Activated CD8-positive, alpha-beta T cell treated with anti-CD3 and anti-CD28 coated beads, Interleukin-2, amount 10 ng/mL, durations not matched to agents 7 days and 5 days (primary cell): ENCODE data around the gene POTEJ. TPM values are rescaled to one million over a fixed set of nuclear protein-coding genes. Genes with fewer than 3 reads are reported as not detected.
"Not testable (repeated sequence)": the region's sequence is repeated elsewhere in the genome, so short reads cannot be mapped to it uniquely, and the experiment has no call there.

ENCODE experiments used
- ATAC-seq: fragments of 150-1000 bp; cut with Tn5 transposase; one replicate; pipeline ENCODE4 v1.10.0; 2021; ENCODE audit warnings: moderate library complexity
- CTCF ChIA-PET: fragments of 350-600 bp; sonication (Branson Sonifier 250); formaldehyde crosslinking; loops from one replicate; lab custom pipeline; 2021; ENCODE audit warnings: antibody characterized with exemption; lab: Charles Lee
- POLR2A ChIA-PET: fragments of 350-600 bp; sonication (Branson Sonifier 250); formaldehyde crosslinking; loops from one replicate; lab custom pipeline; 2021; ENCODE audit warnings: antibody characterized with exemption; lab: Charles Lee
- DNase-seq: peaks from one replicate; pipeline ENCODE4 v3.0.0-alpha.2; 2020
- H3K27ac Mint-ChIP-seq: one replicate; pipeline ENCODE4 v1.8.0; 2021; ENCODE audit warnings: mild to moderate bottlenecking, mixed read lengths
- H3K27me3 Mint-ChIP-seq: one replicate; pipeline ENCODE4 v1.8.0; 2021; ENCODE audit warnings: low read depth, mixed read lengths
- H3K36me3 Mint-ChIP-seq: one replicate; pipeline ENCODE4 v1.8.0; 2021; ENCODE audit warnings: low read depth, mixed read lengths
- H3K4me1 Mint-ChIP-seq: one replicate; pipeline ENCODE4 v1.8.0; 2021; ENCODE audit warnings: low read depth, mixed read lengths
- H3K4me3 Mint-ChIP-seq: one replicate; pipeline ENCODE4 v1.8.0; 2021; ENCODE audit warnings: mild to moderate bottlenecking, mixed read lengths
- H3K9me3 Mint-ChIP-seq: one replicate; pipeline ENCODE4 v1.8.0; 2022; ENCODE audit warnings: mixed read lengths; ENCODE audit not compliant: insufficient read depth
- total RNA-seq, 2 experiments: library from RNA; stranded (reverse); gene quantifications; one replicate each; pipeline ENCODE4 v1.2.3, GENCODE V29; 2021

The POTEJ gene
- total RNA-seq, 2 experiments from 2014 or later, result not detected

DNA sequence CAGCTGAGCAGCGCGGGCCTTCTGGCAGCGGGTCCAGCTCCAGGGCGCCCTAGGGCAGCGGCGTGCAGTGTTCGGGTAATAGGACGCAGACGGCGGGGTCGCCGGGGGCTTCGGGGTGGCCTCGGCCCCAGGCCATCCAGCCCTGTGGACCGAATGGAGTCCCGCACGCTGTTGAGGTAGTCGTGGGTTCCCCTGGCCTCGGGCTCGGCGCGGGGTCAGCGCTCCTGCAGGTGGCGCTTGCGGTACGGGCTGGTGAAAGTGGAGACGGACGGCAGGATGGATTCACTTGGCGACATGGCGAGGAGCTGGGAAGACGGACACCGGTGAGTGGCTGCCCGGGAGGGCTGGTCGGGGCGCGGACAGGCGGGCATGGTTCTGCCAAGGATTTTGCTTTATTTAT lies 82.2 kb downstream of the POTEJ start:
- CTCF ChIA-PET, H3K27me3 Mint-ChIP-seq, H3K4me3 Mint-ChIP-seq, H3K9me3 Mint-ChIP-seq, H3K4me1 Mint-ChIP-seq, POLR2A ChIA-PET, H3K36me3 Mint-ChIP-seq, H3K27ac Mint-ChIP-seq: not testable (repeated sequence)
- DNase-seq, result peak; percentile 22
- peak; percentile 42 for ATAC-seq

DNA sequence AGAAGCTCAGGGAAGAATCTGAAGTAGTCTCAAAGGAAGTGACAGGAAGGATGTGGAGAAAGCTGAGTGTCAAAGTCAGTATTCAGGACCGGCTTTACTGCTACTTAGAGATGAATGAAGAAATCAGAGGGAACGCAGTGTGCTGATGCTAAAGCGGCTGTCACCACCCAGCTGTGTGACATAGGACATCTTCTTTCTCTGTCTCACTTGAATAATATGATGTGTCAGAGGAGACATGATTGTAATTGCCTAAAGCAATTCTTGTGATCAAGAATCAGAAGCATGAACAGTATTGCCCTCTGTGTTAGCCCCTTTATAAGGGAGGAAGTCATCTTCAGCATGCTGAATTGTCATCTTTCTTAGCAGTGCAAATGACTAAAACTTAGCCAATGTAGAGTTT lies 92.0 kb downstream of the POTEJ start:
- H3K4me1 Mint-ChIP-seq, H3K27me3 Mint-ChIP-seq, H3K9me3 Mint-ChIP-seq, DNase-seq, H3K27ac Mint-ChIP-seq, CTCF ChIA-PET, H3K36me3 Mint-ChIP-seq, POLR2A ChIA-PET, H3K4me3 Mint-ChIP-seq, ATAC-seq: not testable (repeated sequence)

Other genes starting within 250 kb of the POTEJ start
- not detected for gene POTEI, start 102.1 kb upstream of the POTEJ start, total RNA-seq
- gene CFC1B, start 90.2 kb upstream of the POTEJ start, total RNA-seq, result not detected
- gene CFC1, start 11.9 kb upstream of the POTEJ start, total RNA-seq, result not detected
- not detected for gene GPR148, start 117.6 kb downstream of the POTEJ start, total RNA-seq
- gene AMER3, start 144.1 kb downstream of the POTEJ start, total RNA-seq, result not detected
- gene ARHGEF4, start 225.5 kb downstream of the POTEJ start, total RNA-seq, result 1 to 10 TPM; 2.9 to 3.3 TPM